Sigmoid colon (tissue), 7 donors: ENCODE results near the gene GOLGA8Q. TPM values are rescaled to one million over a fixed set of nuclear protein-coding genes. Genes with fewer than 3 reads are reported as not detected.
"Not testable (repeated sequence)": the region's sequence is repeated elsewhere in the genome, so short reads cannot be mapped to it uniquely, and the experiment has no call there.

Source experiments
- DNase-seq: peaks from one replicate; pipeline ENCODE4 v3.0.0-alpha.2; 2019
- H3K27ac ChIP-seq, 4 donors: fragments of 200-600 bp; sonication (generic); one replicate each; pipeline ENCODE4 v1.5.1; 2016 to 2019; ENCODE audit warnings: mild to moderate bottlenecking in 1 of 4
- H3K27me3 ChIP-seq, 3 donors: fragments of 200-600 bp; sonication (generic); one replicate each; pipeline ENCODE4 v1.5.1; 2019; ENCODE audit warnings: mild to moderate bottlenecking in 1 of 3
- H3K36me3 ChIP-seq, 4 donors: fragments of 200-600 bp; sonication (generic); one replicate each; pipeline ENCODE4 v1.5.1; 2016 to 2019
- H3K4me1 ChIP-seq, 4 donors: fragments of 200-600 bp; sonication (generic); one replicate each; pipeline ENCODE4 v1.5.1; 2017 to 2019
- H3K4me3 ChIP-seq, 4 donors: fragments of 200-600 bp; sonication (generic); one replicate each; pipeline ENCODE4 v1.5.1; 2017 to 2019; ENCODE audit warnings: mild to moderate bottlenecking in 2 of 4, moderate library complexity in 1 of 4
- H3K9me3 ChIP-seq, 4 donors: fragments of 200-600 bp in 3 of 4; sonication (generic) in 3 of 4; one replicate each; pipeline versions ENCODE4 v1.5.1 to v1.6.1; 2013 to 2019
- WGBS, 2 donors: extraction: QIAGEN DNeasy Blood & Tissue Kit; methylation state at CpG; one replicate each; pipeline ENCODE4 v1.1.7; 2013; 5-methylcytosine and 5-hydroxymethylcytosine counted together
- intact Hi-C: fragments of 100-400 bp; cut with DNase I; formaldehyde crosslinking; loops from one replicate; pipeline ENCODE4 v1.15.1; 2023
- polyA plus RNA-seq, 3 donors: library from polyadenylated mRNA; stranded (reverse); fragments of 200-250 nt; gene quantifications; one replicate each; pipeline ENCODE4 v1.2.3, GENCODE V29; 2013
- total RNA-seq, 4 donors: library from RNA; depleted of rRNA; stranded (reverse); fragments of >200 nt; gene quantifications; one replicate each; pipeline ENCODE4 v1.1.0, GENCODE V29; 2016
- donor health status: healthy with polysubstance abuse.
- donor health status: Bipolar disorder and iron deficiency.
- donor health status: healthy.

The GOLGA8Q gene
- total RNA-seq: 1 to 10 TPM in 2 of 4 donors, not detected in 2; 1.5 to 1.8 TPM
- polyA plus RNA-seq: under 1 TPM in 1 of 3 donors, not detected in 2; 0.50 TPM

GRCh38 chr15:30551750-30552149 is at the start of gene GOLGA8Q:
GOLGA8Q (plus strand) TSS chr15:30552050; CDS start chr15:30552078, 28 bp downstream.
- WGBS, 2 donors: no CpG with 5 or more reads among the region's 9 CpGs
- H3K9me3 ChIP-seq, H3K4me1 ChIP-seq, H3K27ac ChIP-seq, intact Hi-C loops, DNase-seq, H3K36me3 ChIP-seq, H3K27me3 ChIP-seq, H3K4me3 ChIP-seq: not testable (repeated sequence)

- H3K9me3 ChIP-seq, H3K4me1 ChIP-seq, H3K36me3 ChIP-seq, intact Hi-C loops, H3K27ac ChIP-seq, H3K4me3 ChIP-seq, DNase-seq, H3K27me3 ChIP-seq: not testable (repeated sequence)
- WGBS, 2 donors: 89 to 96% methylated on average over 6 of the region's 11 CpGs
Observed at GRCh38 chr15:30502904-30503781, 48.7 kb upstream of the GOLGA8Q start.

- H3K36me3 ChIP-seq, intact Hi-C loops, H3K27ac ChIP-seq, H3K4me1 ChIP-seq, H3K9me3 ChIP-seq, H3K4me3 ChIP-seq, H3K27me3 ChIP-seq: not testable (repeated sequence)
- WGBS, 2 donors: 23 to 68% methylated on average over 2 of the region's 5 CpGs
- peak; percentile 35 for DNase-seq
Observed at GRCh38 chr15:30504162-30504843, 47.5 kb upstream of the GOLGA8Q start.

GRCh38 chr15:30514545-30514944 is 37.3 kb upstream of the GOLGA8Q start:
- H3K36me3 ChIP-seq, H3K27me3 ChIP-seq, intact Hi-C loops, H3K4me3 ChIP-seq, DNase-seq, H3K27ac ChIP-seq, H3K4me1 ChIP-seq, H3K9me3 ChIP-seq: not testable (repeated sequence)
- WGBS, 2 donors: no CpG with 5 or more reads among the region's 4 CpGs

GRCh38 chr15:30523453-30524243 is 28.2 kb upstream of the GOLGA8Q start:
- DNase-seq, H3K4me3 ChIP-seq, H3K36me3 ChIP-seq, H3K27me3 ChIP-seq, H3K27ac ChIP-seq, H3K9me3 ChIP-seq, H3K4me1 ChIP-seq, intact Hi-C loops: not testable (repeated sequence)
- 63 to 84% methylated on average over 4 of the region's 7 CpGs for WGBS, 2 donors

GRCh38 chr15:30525912-30526311 is 25.9 kb upstream of the GOLGA8Q start:
- intact Hi-C loops, H3K27me3 ChIP-seq, H3K27ac ChIP-seq, H3K9me3 ChIP-seq, H3K36me3 ChIP-seq, H3K4me1 ChIP-seq, H3K4me3 ChIP-seq, DNase-seq: not testable (repeated sequence)
- 80 to 86% methylated on average over 1 of the region's 4 CpGs for WGBS, 2 donors

GRCh38 chr15:30529049-30529448 is 22.8 kb upstream of the GOLGA8Q start:
- WGBS, 2 donors: no CpG with 5 or more reads among the region's 3 CpGs
- intact Hi-C loops, H3K27ac ChIP-seq: not testable (repeated sequence)

GRCh38 chr15:30566949-30567348 is 15.1 kb downstream of the GOLGA8Q start:
- intact Hi-C loops, H3K27ac ChIP-seq, DNase-seq, H3K36me3 ChIP-seq, H3K4me1 ChIP-seq, H3K9me3 ChIP-seq, H3K27me3 ChIP-seq, H3K4me3 ChIP-seq: not testable (repeated sequence)
- no CpG with 5 or more reads among the region's 6 CpGs for WGBS, 2 donors

More at GRCh38 chr15:30529049-30529448, 22.8 kb upstream of the GOLGA8Q start:
- not testable (repeated sequence) for H3K9me3 ChIP-seq, H3K27me3 ChIP-seq, DNase-seq, H3K4me3 ChIP-seq, H3K4me1 ChIP-seq, H3K36me3 ChIP-seq

- H3K27ac ChIP-seq, H3K36me3 ChIP-seq, DNase-seq, H3K4me1 ChIP-seq, H3K9me3 ChIP-seq, H3K27me3 ChIP-seq, intact Hi-C loops: not testable (repeated sequence)
- WGBS, 2 donors: no CpG with 5 or more reads among the region's 38 CpGs
- H3K4me3 ChIP-seq: peak overlapping the region in 2 of 4 donors; percentile 32 to 39
Observed at GRCh38 chr15:30573012-30573491, 21.2 kb downstream of the GOLGA8Q start.

- H3K9me3 ChIP-seq, H3K27me3 ChIP-seq, H3K4me1 ChIP-seq, H3K4me3 ChIP-seq, intact Hi-C loops, DNase-seq, H3K36me3 ChIP-seq, H3K27ac ChIP-seq: not testable (repeated sequence)
- WGBS, 2 donors: no CpG with 5 or more reads among the region's 6 CpGs
Observed at GRCh38 chr15:30579394-30579970, 27.6 kb downstream of the GOLGA8Q start.

GRCh38 chr15:30580716-30581115 is 28.9 kb downstream of the GOLGA8Q start:
- H3K4me1 ChIP-seq, DNase-seq, H3K27ac ChIP-seq, H3K27me3 ChIP-seq, intact Hi-C loops, H3K4me3 ChIP-seq, H3K36me3 ChIP-seq, H3K9me3 ChIP-seq: not testable (repeated sequence)
- WGBS, 2 donors: no CpG with 5 or more reads among the region's 4 CpGs
